Measurements from ENCODE around the gene OLFM2. TPM values are rescaled to one million over a fixed set of nuclear protein-coding genes. Genes with fewer than 3 reads are reported as not detected.

OLFM2 gene
- polyA plus RNA-seq, 1 experiment, result 4.8 TPM

DNA sequence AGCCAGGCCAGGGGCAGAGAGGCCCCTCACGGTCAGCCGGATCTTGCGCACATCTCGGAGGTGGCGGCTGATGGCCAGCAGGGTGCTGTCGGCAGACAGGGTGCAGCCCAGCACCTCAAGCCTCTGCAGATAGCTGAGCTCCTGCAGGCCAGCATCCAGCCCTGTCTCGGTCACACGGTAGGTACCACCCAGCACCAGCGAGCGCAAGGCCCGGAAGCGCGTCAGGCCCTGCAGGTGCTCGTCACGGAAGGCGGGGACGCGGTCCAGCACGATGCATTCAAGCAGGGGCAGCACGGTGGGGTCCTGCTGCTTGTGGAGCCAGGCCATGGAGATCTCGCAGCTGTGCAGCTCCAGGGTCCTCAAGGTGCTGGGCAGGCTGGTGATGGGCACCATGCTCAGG, 125.2 kb downstream of the OLFM2 start:
- no peak overlapping the region for H3K27ac ChIP-seq (ENCODE audit: low read depth, low read length)
- peaks cover 5% of the 10 kb centered on the region; the same call in 1 of the 2 replicates for H3K9me3 ChIP-seq (ENCODE audit: control insufficient read depth, insufficient read depth, low read length)
- CTCF ChIA-PET, result no interaction called here
- POLR2A ChIA-PET, result no interaction called here
- H3K4me3 ChIP-seq (ENCODE audit: low read depth, low read length), result no peak overlapping the region
- TF ChIP-seq, protein P1, sequence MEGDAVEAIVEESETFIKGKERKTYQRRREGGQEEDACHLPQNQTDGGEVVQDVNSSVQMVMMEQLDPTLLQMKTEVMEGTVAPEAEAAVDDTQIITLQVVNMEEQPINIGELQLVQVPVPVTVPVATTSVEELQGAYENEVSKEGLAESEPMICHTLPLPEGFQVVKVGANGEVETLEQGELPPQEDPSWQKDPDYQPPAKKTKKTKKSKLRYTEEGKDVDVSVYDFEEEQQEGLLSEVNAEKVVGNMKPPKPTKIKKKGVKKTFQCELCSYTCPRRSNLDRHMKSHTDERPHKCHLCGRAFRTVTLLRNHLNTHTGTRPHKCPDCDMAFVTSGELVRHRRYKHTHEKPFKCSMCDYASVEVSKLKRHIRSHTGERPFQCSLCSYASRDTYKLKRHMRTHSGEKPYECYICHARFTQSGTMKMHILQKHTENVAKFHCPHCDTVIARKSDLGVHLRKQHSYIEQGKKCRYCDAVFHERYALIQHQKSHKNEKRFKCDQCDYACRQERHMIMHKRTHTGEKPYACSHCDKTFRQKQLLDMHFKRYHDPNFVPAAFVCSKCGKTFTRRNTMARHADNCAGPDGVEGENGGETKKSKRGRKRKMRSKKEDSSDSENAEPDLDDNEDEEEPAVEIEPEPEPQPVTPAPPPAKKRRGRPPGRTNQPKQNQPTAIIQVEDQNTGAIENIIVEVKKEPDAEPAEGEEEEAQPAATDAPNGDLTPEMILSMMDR (IDR thresholded peaks at IDR 0.05; ENCODE audit: low read depth, low read length), result no peak
- no peaks in the 10 kb centered on the region for H3K27me3 ChIP-seq (ENCODE audit: control insufficient read depth, insufficient read depth, low read length)
- DNase-seq (ENCODE audit: low read depth, low spot score), result no peak

DNA sequence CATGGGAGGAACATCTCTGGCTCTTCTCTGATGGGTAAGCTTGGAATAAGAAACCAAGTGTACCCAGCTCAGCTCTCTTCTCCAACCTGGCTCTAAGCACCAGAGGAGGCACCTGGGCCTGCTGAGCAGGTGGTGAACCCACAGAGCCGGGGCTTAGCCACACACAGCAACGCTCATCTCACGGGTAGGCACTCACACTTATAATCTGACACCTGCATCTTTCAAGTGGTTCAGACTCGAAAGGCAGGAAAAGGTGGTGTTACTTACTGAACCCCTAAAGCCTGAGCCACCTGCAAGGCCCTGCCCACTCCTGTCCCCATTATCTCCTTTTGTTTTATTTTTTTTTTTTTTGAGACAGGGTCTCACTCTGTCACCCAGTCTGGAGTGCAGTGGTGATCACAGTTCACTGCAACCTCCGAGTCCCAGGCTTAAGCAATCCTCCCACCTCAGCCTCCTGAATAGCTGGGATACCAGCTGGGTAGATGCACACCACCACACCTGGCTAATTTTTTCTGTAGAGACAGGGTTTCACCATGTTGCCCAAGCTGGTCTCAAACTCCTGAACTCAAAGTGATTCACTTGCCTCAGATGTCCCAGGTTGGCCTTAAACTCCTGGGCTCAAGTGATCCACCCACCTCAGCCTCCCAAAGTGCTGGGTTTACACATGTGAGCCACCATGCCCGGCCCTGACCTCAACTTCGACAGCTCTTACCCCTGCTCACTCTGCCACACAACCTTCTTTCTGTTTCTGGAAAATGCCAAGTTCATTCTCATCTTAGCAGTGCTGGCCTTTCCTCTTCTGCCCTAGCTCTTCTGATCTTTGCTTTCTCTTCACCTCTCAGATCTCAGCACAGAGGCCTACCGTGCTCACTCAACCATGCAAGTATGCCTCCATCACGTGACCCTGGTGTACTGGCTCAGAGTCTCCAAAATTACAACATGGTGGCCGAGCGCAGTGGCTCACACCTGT, 127.2 kb downstream of the OLFM2 start:
- CTCF ChIA-PET, result interaction anchor here (0.9 kb wide), 1 partner anchor 184 kb away, joined by 3 read pairs; no protein-coding TSS in a partner anchor
- H3K9me3 ChIP-seq (ENCODE audit: control insufficient read depth, insufficient read depth, low read length), result no peaks in the 10 kb centered on the region
- POLR2A ChIA-PET, result interaction anchor here (1.0 kb wide), 1 partner anchor 10 kb away, joined by 3 read pairs; the partner anchor contains the start of gene FBXL12

DNA sequence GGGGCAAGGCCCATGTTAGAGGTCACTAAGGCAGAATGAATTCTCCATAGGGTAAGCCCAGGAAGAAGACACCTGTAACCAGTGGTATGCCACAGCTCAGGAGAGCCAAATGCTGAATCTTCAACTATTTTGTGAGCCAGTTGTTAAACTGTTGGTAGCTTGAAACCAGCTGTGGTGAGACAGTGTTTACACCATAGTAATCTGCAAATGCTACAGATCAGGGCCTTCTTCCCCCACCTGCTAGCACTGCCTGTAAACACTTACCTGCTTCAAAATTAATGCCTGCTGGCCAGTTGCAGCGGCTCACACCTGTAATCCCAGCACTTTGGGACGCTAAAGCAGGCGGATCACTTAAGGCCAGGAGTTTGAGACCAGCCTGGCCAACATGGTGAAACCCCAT, 129.5 kb downstream of the OLFM2 start:
- H3K27me3 ChIP-seq (ENCODE audit: control insufficient read depth, insufficient read depth, low read length), result no peaks in the 10 kb centered on the region
- H3K9me3 ChIP-seq (ENCODE audit: control insufficient read depth, insufficient read depth, low read length), result no peaks in the 10 kb centered on the region
- H3K27ac ChIP-seq (ENCODE audit: low read depth, low read length), result no peak overlapping the region
- no peak for DNase-seq (ENCODE audit: low read depth, low spot score)
- TF ChIP-seq, protein P1 (IDR thresholded peaks at IDR 0.05; ENCODE audit: low read depth, low read length), result no peak
- ChIA-PET POLR2A (interaction anchor here (0.8 kb wide), 1 partner anchor 12 kb away, joined by 3 read pairs; the partner anchor contains the start of gene FBXL12), CTCF (interaction anchor here (0.6 to 1.6 kb wide), 4 partner anchors 10 to 1226 kb away, joined by 3 to 5 read pairs (median 4); no protein-coding TSS in a partner anchor)
- H3K4me3 ChIP-seq (ENCODE audit: low read depth, low read length), result no peak overlapping the region

More for the DNA sequence above, 127.2 kb downstream of the OLFM2 start:
- no peak overlapping the region for H3K27ac ChIP-seq (ENCODE audit: low read depth, low read length)
- TF ChIP-seq, protein P1 (IDR thresholded peaks at IDR 0.05; ENCODE audit: low read depth, low read length), result no peak
- no peak for DNase-seq (ENCODE audit: low read depth, low spot score)
- no peak overlapping the region for H3K4me3 ChIP-seq (ENCODE audit: low read depth, low read length)
- H3K27me3 ChIP-seq (ENCODE audit: control insufficient read depth, insufficient read depth, low read length), result no peaks in the 10 kb centered on the region

Small RNA genes within 50 kb of the gene (small RNA-seq; reads per million reads assigned to genes)
- not detected for gene RF00156 (ENCODE audit: insufficient read length, low read depth)

Other genes with a start within 250 kb of the OLFM2 start
- gene ZNF846, start 167.8 kb downstream of the OLFM2 start, polyA plus RNA-seq (2011; rRNA removed), result 8.3 and 9.2 TPM in 2 replicates
- gene FBXL12, start 117.4 kb downstream of the OLFM2 start, polyA plus RNA-seq (2011; rRNA removed), result 23.6 and 28.6 TPM in 2 replicates
- gene UBL5, start 108.6 kb downstream of the OLFM2 start, polyA plus RNA-seq (2011; rRNA removed), result 591 and 734 TPM in 2 replicates
- gene PIN1, start 101.2 kb downstream of the OLFM2 start, polyA plus RNA-seq (2011; rRNA removed), result 33.6 and 42.7 TPM in 2 replicates
- gene COL5A3, start 74.0 kb upstream of the OLFM2 start, polyA plus RNA-seq (2011; rRNA removed), result 1.6 TPM in 2 replicates
- gene RDH8, start 77.0 kb upstream of the OLFM2 start, polyA plus RNA-seq (2011; rRNA removed), result not detected in 2 replicates
- gene SHFL, start 149.8 kb upstream of the OLFM2 start, polyA plus RNA-seq (2011; rRNA removed), result 25.0 and 25.9 TPM in 2 replicates
- gene ANGPTL6, start 166.2 kb upstream of the OLFM2 start, polyA plus RNA-seq (2011; rRNA removed), result 0.09 and 0.11 TPM in 2 replicates
- gene PPAN, start 169.8 kb upstream of the OLFM2 start, polyA plus RNA-seq (2011; rRNA removed), result 11.5 and 13.1 TPM in 2 replicates
- gene P2RY11, start 175.2 kb upstream of the OLFM2 start, polyA plus RNA-seq (2011; rRNA removed), result 1.0 and 2.1 TPM in 2 replicates
- gene EIF3G, start 183.4 kb upstream of the OLFM2 start, polyA plus RNA-seq (2011; rRNA removed), result 127 and 146 TPM in 2 replicates